Mesenteric fat pad (tissue), 1 donor: Measurements from ENCODE around the gene ACOT11. TPM values are rescaled to one million over a fixed set of nuclear protein-coding genes. Genes with fewer than 3 reads are reported as not detected.

Source experiments
- DNase-seq: peaks from one replicate; pipeline ENCODE4 v3.0.0-alpha.2; 2020; ENCODE audit warnings: low spot score
- total RNA-seq: library from RNA; stranded (reverse); fragmentation: NEBNext Ultra II Directional; extraction: Animal tissue kit (Norgen Biotek cat#: 25700); gene quantifications from one replicate; pipeline ENCODE4 v1.2.1, GENCODE V29; 2021
- donor health status: DM: yes; HTN: yes; CAD: no.

The ACOT11 gene
- total RNA-seq, 1 donor from 2014 or later = 3.6 TPM

DNA sequence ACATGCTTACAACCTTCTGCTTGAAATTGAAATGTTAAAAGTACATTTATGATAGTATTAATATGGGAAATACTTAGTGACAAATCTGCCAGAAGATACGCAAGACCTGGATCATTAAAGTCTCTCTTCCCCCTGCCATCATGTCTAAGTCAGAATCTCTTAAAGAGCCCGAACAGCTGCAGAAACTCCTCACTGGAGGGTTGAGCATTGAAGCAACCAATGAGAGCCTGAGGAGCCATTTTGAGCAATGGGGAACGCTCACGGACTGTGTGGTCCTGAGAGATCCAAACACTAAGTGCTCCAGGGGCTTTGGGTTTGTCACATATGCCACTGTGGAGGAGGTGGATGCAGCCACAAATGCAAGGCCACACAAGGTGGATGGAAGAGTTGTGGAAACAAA, 11.4 kb upstream of the ACOT11 start:
- peak; percentile 16 for DNase-seq

DNA sequence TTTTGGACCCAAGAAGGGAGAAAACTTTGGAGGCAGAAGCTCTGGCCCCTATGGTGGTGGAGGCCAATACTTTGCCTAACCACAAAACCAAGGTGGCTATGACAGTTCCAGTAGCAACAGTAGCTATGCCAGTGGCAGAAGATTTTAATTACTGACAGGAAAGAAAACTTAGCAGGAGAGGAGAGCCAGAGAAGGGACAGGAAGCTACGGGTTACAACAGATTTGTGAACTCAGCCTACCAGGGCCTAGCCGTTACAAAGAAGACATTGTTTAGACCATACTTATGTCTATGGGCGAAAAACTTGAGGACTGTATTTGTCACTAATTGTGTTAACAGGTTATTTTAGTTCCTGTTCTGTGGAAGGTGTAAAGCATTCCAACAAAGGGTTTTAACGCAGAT, 10.4 kb upstream of the ACOT11 start:
- no peak for DNase-seq

- no peak for DNase-seq
Observed at GRCh38 chr1:54538538-54538937, 9.5 kb upstream of the ACOT11 start.

DNA sequence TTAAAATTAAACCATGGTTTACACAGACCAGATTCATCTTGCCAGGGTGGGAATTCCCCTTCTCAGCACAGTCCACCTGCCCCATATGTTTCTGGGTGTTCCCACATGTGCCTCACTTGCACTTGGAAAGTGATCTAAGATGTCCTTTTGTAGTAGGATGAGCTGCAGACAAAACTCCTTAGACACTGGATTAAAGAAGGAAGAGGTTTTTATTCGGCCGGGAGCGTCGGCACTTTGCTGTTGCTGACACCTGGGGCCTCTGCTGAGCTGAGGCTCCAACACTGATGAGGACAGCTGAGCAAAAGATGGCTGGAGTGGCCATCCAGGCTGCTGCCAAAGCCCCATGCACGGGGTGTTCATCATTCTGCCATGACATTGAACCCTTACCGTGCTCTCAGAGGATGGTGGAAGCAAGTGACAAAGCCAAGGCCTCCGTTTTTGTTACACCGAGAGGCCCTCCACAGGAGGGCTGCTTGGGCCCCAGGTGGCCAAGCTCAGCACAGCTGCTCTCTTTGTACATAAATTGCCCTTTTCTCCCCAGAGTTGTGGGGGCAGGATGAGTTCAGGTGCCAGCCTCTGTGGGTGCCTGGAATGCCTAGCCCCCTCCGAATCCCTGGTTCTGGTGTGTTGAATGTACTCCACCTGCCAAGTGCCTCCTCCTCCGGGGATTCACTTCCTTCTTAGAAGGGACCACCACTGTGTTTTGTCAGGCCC, 7.3 kb upstream of the ACOT11 start:
- DNase-seq = peak; percentile 60

DNA sequence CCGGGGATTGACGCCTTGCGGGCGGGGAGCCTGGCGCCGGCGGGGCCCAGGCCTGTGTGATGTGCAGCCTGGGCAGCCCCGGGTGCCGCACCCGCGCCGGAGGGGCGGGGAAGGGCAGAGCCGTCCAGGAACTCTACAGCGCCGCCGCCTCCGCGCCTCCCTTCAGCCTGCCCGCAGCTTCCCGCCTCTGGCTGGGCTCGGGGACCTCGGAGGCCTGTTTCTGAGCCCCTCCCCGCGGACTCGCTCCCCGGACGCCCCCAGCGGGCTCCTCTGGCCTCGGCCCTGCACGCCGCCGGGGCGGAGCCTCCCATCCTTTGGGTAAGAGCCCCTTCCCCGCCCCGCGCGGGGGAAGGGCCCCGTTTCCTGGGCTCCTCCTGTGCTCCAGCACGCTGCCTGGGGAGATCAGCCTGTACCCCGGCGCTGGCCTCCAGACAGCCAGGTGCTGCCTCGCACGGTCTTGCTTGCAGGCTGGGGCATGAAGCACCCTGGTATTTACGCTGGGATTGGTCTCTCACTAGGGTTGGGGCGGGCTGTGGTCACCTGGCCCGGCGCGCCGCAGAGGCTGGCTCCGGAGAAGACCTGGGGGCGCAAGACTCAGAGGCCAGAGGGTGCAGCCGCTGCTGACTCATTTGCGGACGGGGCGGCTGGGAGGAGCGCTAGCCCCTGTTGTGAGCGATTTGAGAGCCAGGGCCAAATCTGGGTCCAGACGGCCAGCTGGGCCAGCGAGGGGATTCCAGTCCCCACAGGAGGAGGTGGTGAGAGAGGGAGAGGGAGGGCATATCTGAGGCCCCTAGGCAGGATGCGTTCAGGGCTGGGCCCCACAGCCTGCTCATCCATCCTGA, 5.7 kb upstream of the ACOT11 start:
- peak; percentile 90 for DNase-seq

DNA sequence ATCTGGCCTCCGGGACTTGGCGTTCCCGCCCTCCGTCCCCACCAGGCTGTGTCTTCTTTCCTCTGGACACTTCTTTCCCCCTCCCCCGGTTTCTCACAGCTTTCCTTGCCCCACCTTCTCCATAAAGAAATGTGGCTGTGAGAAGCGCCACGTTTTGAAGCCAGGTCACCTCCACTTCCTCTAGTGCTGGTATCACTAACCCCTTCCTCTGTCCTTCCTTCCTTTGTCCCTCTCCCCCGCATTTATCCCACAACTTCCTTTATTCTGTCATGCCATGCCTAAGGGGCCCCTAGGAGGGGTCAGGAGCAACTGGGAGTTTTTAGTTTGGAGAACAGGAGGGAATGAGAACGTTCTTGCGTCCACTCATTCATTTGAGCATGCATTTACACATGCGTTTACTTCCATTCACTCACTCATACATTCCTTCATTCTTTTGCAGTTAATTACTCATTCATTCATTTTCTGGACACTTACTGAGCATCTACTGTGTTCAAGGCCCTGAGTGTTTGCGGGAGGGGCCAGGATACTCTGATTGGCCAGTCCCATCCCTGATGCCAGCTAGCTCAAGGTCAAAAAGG, 5.0 kb upstream of the ACOT11 start:
- no peak for DNase-seq

DNA sequence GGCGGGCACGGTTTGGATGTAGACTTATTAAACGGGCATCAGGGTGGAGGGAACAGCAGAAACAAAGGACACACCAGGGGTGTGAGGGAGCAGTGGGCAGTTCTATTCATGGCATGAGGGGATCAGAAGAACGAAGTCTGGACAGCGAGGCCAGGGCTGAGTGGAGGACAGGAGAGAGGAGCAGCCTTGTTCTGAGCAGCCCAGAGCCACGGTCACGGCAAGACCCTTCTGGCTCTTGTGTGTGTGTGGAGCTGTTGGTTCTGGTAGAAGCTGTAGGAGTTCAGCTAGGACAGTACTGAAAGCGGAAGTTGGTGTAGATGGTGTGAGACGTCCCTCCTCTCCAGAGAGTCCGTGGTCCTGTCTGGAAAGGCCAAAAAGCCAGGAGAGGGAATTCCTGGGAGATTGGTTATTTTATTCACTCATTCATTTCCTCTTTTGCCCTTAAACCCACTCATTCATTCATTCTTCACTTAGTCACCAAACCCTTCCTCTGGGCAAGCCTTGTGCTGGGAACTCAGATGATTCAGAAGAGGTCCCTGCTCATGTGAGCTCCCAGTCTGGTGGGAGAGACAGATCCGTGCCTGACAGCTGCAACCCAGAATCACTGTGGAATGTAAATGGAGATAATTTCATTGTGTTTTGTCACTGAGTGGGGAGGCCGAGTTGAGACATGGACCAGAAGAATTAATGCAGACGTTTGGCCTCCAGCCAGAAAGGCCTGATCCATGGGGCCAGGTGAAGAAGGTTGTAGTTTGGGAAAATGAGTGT, 4.1 kb upstream of the ACOT11 start:
- peak; percentile 60 for DNase-seq

GRCh38 chr1:54545916-54546635, 2.0 kb upstream of the ACOT11 start:
- peak; percentile 49 for DNase-seq

GRCh38 chr1:54546651-54547401, 1.2 kb upstream of the ACOT11 start:
- DNase-seq = peak; percentile 78

- peak; percentile 78 for DNase-seq
Observed at GRCh38 chr1:54548389-54549044, 489 bp downstream of the ACOT11 start.

DNA sequence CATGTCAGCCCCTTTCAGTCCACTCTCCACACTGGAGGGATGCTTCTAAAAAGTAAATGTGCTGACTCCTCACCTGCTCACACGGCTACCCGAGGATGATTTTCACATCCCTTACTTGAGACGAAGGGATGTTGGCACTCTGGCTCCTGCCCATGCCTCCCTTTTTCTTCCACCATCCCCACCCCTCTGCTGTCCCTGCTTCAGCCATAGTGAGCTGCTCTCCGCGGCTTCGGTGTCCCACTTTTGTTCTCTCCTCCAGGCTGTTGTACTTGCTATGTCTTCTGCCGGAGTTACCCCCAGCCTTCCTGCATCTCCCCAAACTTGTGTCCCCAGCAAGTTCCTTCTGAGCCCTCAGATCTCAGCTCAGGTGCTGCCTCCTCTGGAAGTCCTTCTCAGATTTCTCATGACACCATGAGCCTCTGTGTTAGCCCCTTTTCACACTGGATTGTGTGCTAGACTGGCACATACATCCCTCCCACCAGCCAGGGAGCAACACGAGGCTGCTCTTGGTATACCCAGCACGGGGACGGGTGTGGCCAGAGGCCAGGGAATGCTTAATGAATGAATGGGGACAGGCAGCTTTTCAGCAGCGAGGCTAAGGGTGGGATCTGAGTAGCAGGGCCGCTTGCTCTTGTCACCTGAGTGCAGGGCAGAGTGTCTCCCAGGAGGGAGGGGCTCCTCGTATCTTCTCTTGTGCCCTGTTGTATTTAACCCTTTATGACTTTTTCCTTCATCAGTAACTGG, 1.3 kb downstream of the ACOT11 start:
- DNase-seq = peak; percentile 68

DNA sequence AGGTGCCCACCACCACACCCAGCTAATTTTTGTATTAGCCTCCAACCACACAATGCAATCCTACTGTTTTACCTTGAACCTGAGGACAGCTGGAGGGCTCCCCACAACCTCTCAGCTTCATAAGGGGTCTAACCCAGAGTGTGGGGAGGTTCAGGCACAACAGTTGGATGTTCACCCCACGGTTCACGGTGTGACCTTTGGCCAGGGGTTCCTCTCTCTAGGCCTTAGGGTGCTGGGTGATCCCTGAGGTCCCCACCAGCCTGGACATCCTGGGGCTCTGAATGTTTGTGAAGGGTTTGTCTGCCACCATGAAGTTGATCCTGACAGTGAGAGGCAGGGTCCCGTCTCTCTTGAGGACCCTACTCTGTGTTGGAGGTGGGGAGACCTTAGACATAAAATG, 3.9 kb downstream of the ACOT11 start:
- peak; percentile 67 for DNase-seq

DNA sequence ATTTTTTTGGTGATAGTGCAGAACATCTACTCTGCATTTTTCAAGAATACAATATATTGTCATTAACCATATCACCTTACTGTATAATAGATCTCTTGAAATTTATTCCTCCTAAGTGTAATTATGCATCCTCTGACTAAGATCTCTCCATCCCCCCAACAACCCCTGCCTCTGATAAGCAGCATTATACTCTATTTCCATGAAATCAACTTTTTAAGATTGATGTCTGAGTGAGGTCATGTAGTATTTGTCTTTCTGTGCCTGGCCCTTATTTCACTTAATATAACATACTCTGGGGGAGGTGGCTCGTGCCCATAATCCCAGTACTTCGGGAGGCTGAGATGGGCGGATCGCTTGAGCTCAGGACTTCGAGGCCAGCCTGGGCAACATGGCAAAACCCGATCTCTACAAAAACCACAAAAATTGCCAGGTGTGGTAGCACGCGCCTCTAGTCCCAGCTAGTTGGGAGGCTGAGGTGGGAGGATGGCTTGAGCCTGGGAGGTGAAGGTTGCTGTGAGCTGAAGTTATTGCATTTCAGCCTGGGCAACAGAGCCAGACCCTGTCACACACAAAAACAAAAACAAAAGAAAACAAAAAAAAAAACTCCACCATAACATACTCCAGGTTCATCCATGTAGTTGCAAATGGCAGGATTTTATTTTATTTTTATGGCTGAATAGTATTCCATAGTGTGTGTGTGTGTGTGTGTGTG, 5.7 kb downstream of the ACOT11 start:
- peak; percentile 28 for DNase-seq

- DNase-seq = no peak
Observed at GRCh38 chr1:54556110-54556509, 8.1 kb downstream of the ACOT11 start.

- DNase-seq = no peak
Observed at GRCh38 chr1:54557671-54558355, 9.8 kb downstream of the ACOT11 start.

GRCh38 chr1:54558434-54559030, 10.5 kb downstream of the ACOT11 start:
- DNase-seq = peak; percentile 75

- peak; percentile 79 for DNase-seq
Observed at GRCh38 chr1:54559111-54559548, 11.1 kb downstream of the ACOT11 start.
